IPS-18c (cell line): ENCODE results near the gene TRAK2.
"Not testable (repeated sequence)": the region's sequence is repeated elsewhere in the genome, so short reads cannot be mapped to it uniquely, and the experiment has no call there.

Source experiments
- H3K4me3 ChIP-seq: 2 replicates; pipeline ENCODE4 v1.7.0; 2013; ENCODE audit warnings: low read depth, mild to moderate bottlenecking, low read length, moderate library complexity; ENCODE audit not compliant: insufficient read depth
- H3K9me3 ChIP-seq: one replicate; pipeline ENCODE4 v1.6.1; 2013; ENCODE audit warnings: mild to moderate bottlenecking, low read length, moderate library complexity; ENCODE audit not compliant: control insufficient read depth, insufficient read depth

Gene TRAK2

GRCh38 chr2:201429835-201430234 is 21.4 kb downstream of the TRAK2 start:
- not testable (repeated sequence) for H3K9me3 ChIP-seq, H3K4me3 ChIP-seq

- not testable (repeated sequence) for H3K9me3 ChIP-seq, H3K4me3 ChIP-seq
Observed at GRCh38 chr2:201428366-201428765, 22.9 kb downstream of the TRAK2 start.

- Histone ChIP-seq H3K9me3 (peaks cover 5% of the 10 kb centered on the region), H3K4me3 (no peak overlapping the region)
Observed at GRCh38 chr2:201425952-201426351, 25.3 kb downstream of the TRAK2 start.

- no peaks in the 10 kb centered on the region for H3K9me3 ChIP-seq
Observed at GRCh38 chr2:201420442-201421113, 30.7 kb downstream of the TRAK2 start.

GRCh38 chr2:201419986-201420385 is 31.3 kb downstream of the TRAK2 start:
- H3K4me3 ChIP-seq = no peak overlapping the region
- no peaks in the 10 kb centered on the region for H3K9me3 ChIP-seq

More at GRCh38 chr2:201420442-201421113, 30.7 kb downstream of the TRAK2 start:
- H3K4me3 ChIP-seq = no peak overlapping the region

GRCh38 chr2:201419057-201419635 is 32.1 kb downstream of the TRAK2 start:
- Histone ChIP-seq H3K4me3 (no peak overlapping the region), H3K9me3 (no peaks in the 10 kb centered on the region)

GRCh38 chr2:201415149-201415548 is 36.1 kb downstream of the TRAK2 start:
- Histone ChIP-seq H3K4me3 (no peak overlapping the region), H3K9me3 (no peaks in the 10 kb centered on the region)

GRCh38 chr2:201414099-201415023 is 36.9 kb downstream of the TRAK2 start:
- H3K4me3 ChIP-seq = no peak overlapping the region
- H3K9me3 ChIP-seq = no peaks in the 10 kb centered on the region

- Histone ChIP-seq H3K4me3 (no peak overlapping the region), H3K9me3 (no peaks in the 10 kb centered on the region)
Observed at GRCh38 chr2:201413552-201413951, 37.7 kb downstream of the TRAK2 start.

- H3K4me3 ChIP-seq = no peak overlapping the region
- H3K9me3 ChIP-seq = no peaks in the 10 kb centered on the region
Observed at GRCh38 chr2:201413143-201413542, 38.1 kb downstream of the TRAK2 start.

GRCh38 chr2:201411421-201411820 is 39.8 kb downstream of the TRAK2 start:
- no peaks in the 10 kb centered on the region for H3K9me3 ChIP-seq
- no peak overlapping the region for H3K4me3 ChIP-seq

GRCh38 chr2:201408931-201409330 is 42.3 kb downstream of the TRAK2 start:
- H3K4me3 ChIP-seq = no peak overlapping the region
- no peaks in the 10 kb centered on the region for H3K9me3 ChIP-seq

GRCh38 chr2:201407265-201407664 is 44.0 kb downstream of the TRAK2 start:
- no peaks in the 10 kb centered on the region for H3K9me3 ChIP-seq
- no peak overlapping the region for H3K4me3 ChIP-seq

- Histone ChIP-seq H3K9me3 (no peaks in the 10 kb centered on the region), H3K4me3 (no peak overlapping the region)
Observed at GRCh38 chr2:201406077-201406662, 45.1 kb downstream of the TRAK2 start.

- H3K4me3 ChIP-seq = no peak overlapping the region
Observed at GRCh38 chr2:201404699-201405280, 46.5 kb downstream of the TRAK2 start.

GRCh38 chr2:201403880-201404279 is 47.4 kb downstream of the TRAK2 start:
- H3K9me3 ChIP-seq = no peaks in the 10 kb centered on the region
- H3K4me3 ChIP-seq = no peak overlapping the region

More at GRCh38 chr2:201404699-201405280, 46.5 kb downstream of the TRAK2 start:
- H3K9me3 ChIP-seq = no peaks in the 10 kb centered on the region
